Gastroesophageal sphincter (tissue), 4 donors: ENCODE data around the gene UMOD. TPM values are rescaled to one million over a fixed set of nuclear protein-coding genes. Genes with fewer than 3 reads are reported as not detected.

ENCODE experiments used
- ATAC-seq: fragments of 150-250 bp; one replicate; pipeline ENCODE4 v1.9.1; 2016; ENCODE audit warnings: mild to moderate bottlenecking, moderate library complexity
- H3K27ac ChIP-seq, 4 donors: fragments of 200-600 bp; sonication (generic) in 3 of 4; 1 replicate in 3 of 4; 2 replicates in 1 of 4; pipeline ENCODE4 v1.5.1; 2016 to 2019
- H3K27me3 ChIP-seq: fragments of 200-600 bp; sonication (generic); one replicate; pipeline ENCODE4 v1.5.1; 2019
- H3K36me3 ChIP-seq, 2 donors: fragments of 200-600 bp; sonication (generic); one replicate each; pipeline ENCODE4 v1.5.1; 2019; ENCODE audit warnings: control low read depth in 1 of 2
- H3K4me1 ChIP-seq, 3 donors: fragments of 200-600 bp; sonication (generic); 1 replicate in 2 of 3; 2 replicates in 1 of 3; pipeline ENCODE4 v1.5.1; 2016 to 2019; ENCODE audit warnings: control low read depth in 2 of 3
- H3K4me3 ChIP-seq, 2 donors: fragments of 200-600 bp; sonication (generic); one replicate each; pipeline ENCODE4 v1.5.1; 2019; ENCODE audit warnings: mild to moderate bottlenecking in 1 of 2, moderate library complexity in 1 of 2
- H3K9me3 ChIP-seq, 3 donors: fragments of 200-600 bp; sonication (generic); one replicate each; pipeline ENCODE4 v1.5.1; 2017 to 2019; ENCODE audit warnings: control low read depth in 2 of 3
- EP300 ChIP-seq: sonication (generic); formaldehyde crosslinking; IDR thresholded peaks from one replicate; pipeline ENCODE4 v1.6.1; 2017; ENCODE audit warnings: antibody characterized with exemption, mild to moderate bottlenecking
- POLR2A ChIP-seq, 2 donors: fragments of 450-650 bp; IDR thresholded peaks; one replicate each; pipeline ENCODE4 v1.6.1; 2017; ENCODE audit warnings: antibody characterized with exemption in 2 of 2, mild to moderate bottlenecking in 2 of 2, moderate library complexity in 1 of 2
- POLR2AphosphoS5 ChIP-seq: sonication (generic); formaldehyde crosslinking; IDR thresholded peaks from one replicate; pipeline ENCODE4 v1.6.1; 2017; ENCODE audit warnings: antibody characterized with exemption
- WGBS, 2 donors: methylation state at CpG; one replicate each; pipeline ENCODE4 v1.1.5; 2018; ENCODE audit warnings: low coverage in 1 of 2; 5-methylcytosine and 5-hydroxymethylcytosine counted together
- total RNA-seq, 4 donors: library from RNA; depleted of rRNA; stranded (reverse); fragments of >200 nt; gene quantifications; one replicate each; pipeline ENCODE4 v1.1.0, GENCODE V29; 2016
- TF ChIP-seq, protein P1 (sequence below), 4 experiments: fragments of 200-600 bp in 2 of 4; fragments of 450-650 bp in 2 of 4; sonication (generic) in 1 of 4; IDR thresholded peaks; one replicate each; pipeline ENCODE4 v1.5.1; 2017 to 2019; ENCODE audit warnings: antibody characterized with exemption in 4 of 4, mild to moderate bottlenecking in 2 of 4, moderate library complexity in 2 of 4

UMOD gene
- total RNA-seq, 4 donors from 2014 or later: not detected

DNA sequence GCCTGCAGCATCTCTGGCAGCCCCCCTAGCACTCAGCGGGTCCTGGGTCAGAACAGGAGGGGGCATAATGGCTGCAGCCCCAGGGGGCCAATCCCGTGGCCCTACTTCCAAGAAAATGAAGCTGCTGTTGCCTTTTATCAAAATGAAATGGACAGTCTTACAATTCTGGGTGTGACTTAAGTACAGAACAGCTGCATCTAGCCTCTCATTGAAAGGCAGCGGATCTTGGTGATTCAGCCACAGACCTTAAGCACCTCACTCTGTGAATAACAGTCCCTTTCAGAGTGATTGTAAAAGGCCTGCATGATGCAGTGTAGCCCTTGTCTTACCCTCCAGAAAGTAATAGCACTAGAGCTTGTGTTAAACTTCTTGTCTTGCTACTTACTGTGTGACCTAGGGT lies 11.5 kb upstream of the UMOD start:
- ATAC-seq: no peak
- no peaks in the 10 kb centered on the region for H3K36me3 ChIP-seq
- no peak overlapping the region for H3K27ac ChIP-seq
- H3K27me3 ChIP-seq: peaks cover 18% of the 10 kb centered on the region
- H3K4me3 ChIP-seq: no peak overlapping the region
- WGBS, 2 donors: 76% methylated on average over 2 of the region's 3 CpGs; no CpG with 5 or more reads in 1 of the 2 donors
- no peaks in the 10 kb centered on the region for H3K9me3 ChIP-seq
- H3K4me1 ChIP-seq: no peaks in the 10 kb centered on the region
- TF ChIP-seq POLR2A (IDR thresholded peaks at IDR 0.05): no peak
- no peak for TF ChIP-seq EP300
- TF ChIP-seq, protein P1, sequence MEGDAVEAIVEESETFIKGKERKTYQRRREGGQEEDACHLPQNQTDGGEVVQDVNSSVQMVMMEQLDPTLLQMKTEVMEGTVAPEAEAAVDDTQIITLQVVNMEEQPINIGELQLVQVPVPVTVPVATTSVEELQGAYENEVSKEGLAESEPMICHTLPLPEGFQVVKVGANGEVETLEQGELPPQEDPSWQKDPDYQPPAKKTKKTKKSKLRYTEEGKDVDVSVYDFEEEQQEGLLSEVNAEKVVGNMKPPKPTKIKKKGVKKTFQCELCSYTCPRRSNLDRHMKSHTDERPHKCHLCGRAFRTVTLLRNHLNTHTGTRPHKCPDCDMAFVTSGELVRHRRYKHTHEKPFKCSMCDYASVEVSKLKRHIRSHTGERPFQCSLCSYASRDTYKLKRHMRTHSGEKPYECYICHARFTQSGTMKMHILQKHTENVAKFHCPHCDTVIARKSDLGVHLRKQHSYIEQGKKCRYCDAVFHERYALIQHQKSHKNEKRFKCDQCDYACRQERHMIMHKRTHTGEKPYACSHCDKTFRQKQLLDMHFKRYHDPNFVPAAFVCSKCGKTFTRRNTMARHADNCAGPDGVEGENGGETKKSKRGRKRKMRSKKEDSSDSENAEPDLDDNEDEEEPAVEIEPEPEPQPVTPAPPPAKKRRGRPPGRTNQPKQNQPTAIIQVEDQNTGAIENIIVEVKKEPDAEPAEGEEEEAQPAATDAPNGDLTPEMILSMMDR (IDR thresholded peaks at IDR 0.05): no peak
- no peak for TF ChIP-seq POLR2AphosphoS5

DNA sequence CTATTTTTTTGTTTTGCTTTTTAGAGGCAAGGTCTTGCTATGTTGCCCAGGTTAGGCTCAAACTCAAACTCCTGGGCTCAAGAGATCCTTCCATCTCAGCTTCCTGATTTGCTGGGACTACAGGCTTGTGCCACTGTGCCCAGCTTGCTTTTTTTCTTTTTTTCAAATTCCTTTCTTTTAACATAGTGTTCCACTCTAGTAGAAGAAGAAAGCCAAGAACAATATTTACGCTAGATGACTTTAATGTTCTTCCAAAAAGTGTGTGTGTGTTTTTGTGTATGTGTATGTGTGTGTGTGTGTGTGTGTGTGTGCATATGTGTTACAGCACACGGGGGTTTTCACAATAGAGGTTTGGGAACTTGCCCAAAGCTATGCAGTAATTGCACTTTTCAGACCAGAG lies 10.7 kb upstream of the UMOD start:
- no peaks in the 10 kb centered on the region for H3K4me1 ChIP-seq
- H3K36me3 ChIP-seq: no peaks in the 10 kb centered on the region
- WGBS, 2 donors: 14 to 54% methylated on average over 1 to 2 of the region's 2 CpGs
- peaks cover 12% of the 10 kb centered on the region for H3K27me3 ChIP-seq
- H3K9me3 ChIP-seq: no peaks in the 10 kb centered on the region
- no peak overlapping the region for H3K4me3 ChIP-seq
- no peak overlapping the region for H3K27ac ChIP-seq
- ATAC-seq: no peak
- TF ChIP-seq EP300 (no peak), POLR2A (IDR thresholded peaks at IDR 0.05) (no peak), POLR2AphosphoS5 (no peak)
- TF ChIP-seq, protein P1 (IDR thresholded peaks at IDR 0.05): no peak

DNA sequence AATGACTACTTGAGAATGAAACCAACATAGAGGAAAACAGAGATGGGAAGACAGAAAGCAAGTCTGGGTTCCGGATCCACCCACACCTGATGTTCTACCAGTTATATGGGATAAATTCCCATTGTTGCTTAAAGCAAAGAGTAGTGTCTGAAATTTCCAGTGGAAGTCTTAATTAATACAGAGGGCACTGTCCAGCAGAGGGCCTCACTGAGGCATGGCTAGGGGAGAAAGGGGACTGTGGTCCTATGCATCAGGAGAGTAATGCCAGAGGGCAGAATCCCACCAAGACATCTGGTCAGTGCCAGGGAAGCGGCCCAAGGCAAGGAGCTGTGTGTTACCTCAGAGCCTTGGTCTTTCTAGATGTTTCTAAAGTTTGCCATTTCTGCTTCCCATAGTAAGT lies 7.5 kb upstream of the UMOD start:
- Histone ChIP-seq H3K27me3 (peaks cover 31% of the 10 kb centered on the region), H3K4me3 (no peak overlapping the region), H3K36me3 (no peaks in the 10 kb centered on the region), H3K27ac (no peak overlapping the region), H3K4me1 (no peaks in the 10 kb centered on the region), H3K9me3 (no peaks in the 10 kb centered on the region)
- 44 to 58% methylated on average over 1 to 2 of the region's 2 CpGs for WGBS, 2 donors
- TF ChIP-seq, protein P1 (IDR thresholded peaks at IDR 0.05): no peak
- no peak for TF ChIP-seq POLR2AphosphoS5
- TF ChIP-seq EP300: no peak
- no peak for ATAC-seq

DNA sequence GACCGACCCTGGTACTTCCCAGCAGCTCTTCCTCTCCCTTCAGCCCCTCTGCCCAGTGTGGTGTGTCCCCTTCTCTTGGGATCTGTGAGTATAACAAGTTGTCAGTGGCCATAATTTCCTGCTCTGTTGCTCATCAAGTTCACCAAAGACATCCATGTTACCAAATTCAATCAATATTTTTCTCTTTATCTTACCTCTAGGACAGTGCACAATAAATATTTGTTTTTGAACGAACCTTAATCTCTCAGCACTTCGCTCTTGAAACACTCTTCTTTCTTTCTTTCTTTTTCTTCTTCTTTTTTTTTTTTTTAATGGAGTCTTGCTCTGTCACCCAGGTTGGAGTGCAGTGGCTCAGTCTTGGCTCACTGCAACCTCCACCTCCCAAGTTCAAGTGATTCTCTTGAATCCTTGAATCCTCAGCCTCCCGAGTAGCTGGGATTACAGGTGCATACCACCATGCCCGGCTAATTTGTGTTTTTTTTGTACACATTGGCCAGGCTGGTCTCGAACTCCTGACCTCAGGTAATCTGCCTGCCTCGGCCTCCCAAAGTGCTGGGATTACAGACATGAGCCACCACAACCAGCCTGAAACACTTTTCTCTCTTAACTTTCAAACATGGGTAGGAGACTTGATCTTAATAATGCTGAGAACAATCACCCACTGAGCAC lies 2.7 kb upstream of the UMOD start:
- TF ChIP-seq POLR2A (IDR thresholded peaks at IDR 0.05) (no peak), POLR2AphosphoS5 (no peak), EP300 (no peak)
- TF ChIP-seq, protein P1 (IDR thresholded peaks at IDR 0.05): no peak
- no peak for ATAC-seq
- 66 to 86% methylated on average over 1 to 6 of the region's 7 CpGs for WGBS, 2 donors
- Histone ChIP-seq H3K27ac (no peak overlapping the region), H3K9me3 (no peaks in the 10 kb centered on the region), H3K4me1 (no peaks in the 10 kb centered on the region), H3K36me3 (no peaks in the 10 kb centered on the region), H3K27me3 (peaks cover 39% of the 10 kb centered on the region), H3K4me3 (no peak overlapping the region)

DNA sequence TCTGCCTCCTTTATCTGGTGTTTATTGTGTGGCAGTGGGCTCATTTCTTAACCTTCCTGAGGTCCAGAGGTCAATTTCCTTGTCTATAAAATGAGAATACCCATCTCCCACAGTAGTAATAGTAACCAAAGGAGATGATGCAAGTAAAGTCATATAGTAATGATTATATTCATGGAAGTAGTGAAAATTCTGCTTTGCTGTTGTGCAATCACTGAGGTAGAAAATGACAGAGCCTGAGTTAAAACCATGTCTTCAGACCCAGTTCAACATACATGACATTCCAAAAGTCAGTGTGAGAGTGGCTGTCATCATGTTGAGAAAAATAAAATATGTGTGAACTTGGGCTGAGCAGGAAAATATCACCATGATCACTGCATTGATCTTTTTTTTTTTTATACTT lies 864 bp upstream of the UMOD start:
- H3K27me3 ChIP-seq: peaks cover 56% of the 10 kb centered on the region
- ATAC-seq: no peak
- TF ChIP-seq POLR2AphosphoS5 (no peak), EP300 (no peak), POLR2A (IDR thresholded peaks at IDR 0.05) (no peak)
- TF ChIP-seq, protein P1 (IDR thresholded peaks at IDR 0.05): no peak
- no peaks in the 10 kb centered on the region for H3K9me3 ChIP-seq
- H3K4me3 ChIP-seq: no peak overlapping the region
- no peaks in the 10 kb centered on the region for H3K4me1 ChIP-seq
- H3K27ac ChIP-seq: no peak overlapping the region
- no peaks in the 10 kb centered on the region for H3K36me3 ChIP-seq
